ENCODE measurements around the gene RABIF. TPM values are rescaled to one million over a fixed set of nuclear protein-coding genes. Genes with fewer than 3 reads are reported as not detected.

The RABIF gene
- total RNA-seq, 2 experiments from 2014 or later, result 8.4 to 9.0 TPM

Other genes starting within 250 kb of the RABIF start
- not detected for gene SYT2, start 178.7 kb downstream of the RABIF start, total RNA-seq
- 10 to 100 TPM; 18.3 to 19.3 TPM for gene KDM5B, start 80.7 kb downstream of the RABIF start, total RNA-seq
- gene PCAT6, start 78.2 kb downstream of the RABIF start, total RNA-seq, result under 1 TPM; 0.45 to 0.80 TPM
- gene KLHL12, start 38.1 kb upstream of the RABIF start, total RNA-seq, result 10 to 100 TPM; 42.6 to 44.1 TPM
- gene ADIPOR1, start 69.2 kb upstream of the RABIF start, total RNA-seq, result 10 to 100 TPM; 77.3 to 82.1 TPM
- 10 to 100 TPM; 18.3 to 19.2 TPM for gene CYB5R1, start 78.1 kb upstream of the RABIF start, total RNA-seq
- gene TMEM183A, start 118.2 kb upstream of the RABIF start, total RNA-seq, result 10 to 100 TPM; 81.4 to 81.9 TPM
- gene PPFIA4, start 137.3 kb upstream of the RABIF start, total RNA-seq, result 10 to 100 TPM; 20.8 to 21.3 TPM
- gene MYOG, start 196.9 kb upstream of the RABIF start, total RNA-seq, result not detected
- gene ADORA1, start 238.6 kb upstream of the RABIF start, total RNA-seq, result not detected